GM19463 (cell line): ENCODE results near the gene ARL8A.
A peak's percentile ranks its signal among the peaks of the same experiment; 100 is the strongest.
"Not testable (repeated sequence)": the region's sequence is repeated elsewhere in the genome, so short reads cannot be mapped to it uniquely, and the experiment has no call there.

Experiments
- ATAC-seq: cut with Tn5 transposase; IDR thresholded peaks from one replicate; pipeline ENCODE4 v1.9.1; 2021; ENCODE audit warnings: mild to moderate bottlenecking, moderate library complexity; ENCODE audit not compliant: unreplicated experiment

ARL8A gene

GRCh38 chr1:202144402-202145067, at the start of gene ARL8A:
ARL8A (minus strand) TSS chr1:202144737; CDS start chr1:202144572, 165 bp downstream.
- ATAC-seq = peak; percentile 63

DNA sequence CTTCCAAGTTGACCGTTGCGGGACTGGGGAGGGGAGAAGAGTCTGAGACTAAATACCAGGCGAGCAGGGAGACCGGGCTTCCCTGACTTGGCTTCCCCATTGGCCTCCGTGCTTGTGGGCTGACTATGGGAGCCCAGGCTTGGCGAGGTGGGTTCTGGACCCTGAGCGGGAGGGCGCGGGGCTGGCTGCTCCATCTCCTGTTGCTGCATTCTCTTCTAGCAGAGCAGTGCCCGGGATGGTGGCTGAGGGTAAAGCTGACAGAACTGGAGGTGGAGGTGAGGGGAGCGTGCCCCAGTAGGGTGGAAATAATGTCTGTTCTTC, 49.8 kb upstream of the ARL8A start:
- ATAC-seq = no peak

DNA sequence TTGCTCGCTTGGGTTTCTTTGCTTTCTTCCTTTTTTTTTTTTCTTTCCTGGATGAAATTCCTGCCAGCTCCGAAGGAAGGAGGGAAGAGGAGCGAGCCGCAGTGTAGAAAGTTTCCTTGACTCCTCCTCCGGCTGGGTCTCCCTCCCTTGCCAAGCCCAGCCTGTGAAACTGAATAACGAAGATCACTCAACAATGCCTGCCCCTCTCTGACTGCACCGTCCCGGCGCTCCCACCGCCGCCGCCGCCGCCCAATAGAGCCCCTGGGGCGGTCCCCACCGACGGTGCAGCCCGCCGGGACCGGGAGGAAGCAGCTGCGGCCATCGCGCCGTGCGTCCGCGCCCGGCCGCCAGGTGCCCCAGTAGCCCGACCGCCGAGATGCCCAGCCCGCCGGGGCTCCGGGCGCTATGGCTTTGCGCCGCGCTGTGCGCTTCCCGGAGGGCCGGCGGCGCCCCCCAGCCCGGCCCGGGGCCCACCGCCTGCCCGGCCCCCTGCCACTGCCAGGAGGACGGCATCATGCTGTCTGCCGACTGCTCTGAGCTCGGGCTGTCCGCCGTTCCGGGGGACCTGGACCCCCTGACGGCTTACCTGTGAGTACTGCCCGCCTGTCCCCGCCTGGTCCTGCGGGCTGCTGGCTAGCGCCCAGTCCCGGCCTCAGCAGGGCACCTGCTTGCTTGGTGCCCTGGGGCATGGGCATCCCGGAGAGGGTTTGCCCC, 49.2 kb upstream of the ARL8A start, which contains the start of gene LGR6:
Gene LGR6, plus strand, starts transcription at position 186 of the 714 bp plus-strand sequence. Its CDS starts 191 bp downstream, at position 377.
- no peak for ATAC-seq

- ATAC-seq = no peak
These were observed 48.5 kb upstream of the ARL8A start for GRCh38 chr1:202192770-202193613.

GRCh38 chr1:202191391-202191790, 46.9 kb upstream of the ARL8A start:
- not testable (repeated sequence) for ATAC-seq

DNA sequence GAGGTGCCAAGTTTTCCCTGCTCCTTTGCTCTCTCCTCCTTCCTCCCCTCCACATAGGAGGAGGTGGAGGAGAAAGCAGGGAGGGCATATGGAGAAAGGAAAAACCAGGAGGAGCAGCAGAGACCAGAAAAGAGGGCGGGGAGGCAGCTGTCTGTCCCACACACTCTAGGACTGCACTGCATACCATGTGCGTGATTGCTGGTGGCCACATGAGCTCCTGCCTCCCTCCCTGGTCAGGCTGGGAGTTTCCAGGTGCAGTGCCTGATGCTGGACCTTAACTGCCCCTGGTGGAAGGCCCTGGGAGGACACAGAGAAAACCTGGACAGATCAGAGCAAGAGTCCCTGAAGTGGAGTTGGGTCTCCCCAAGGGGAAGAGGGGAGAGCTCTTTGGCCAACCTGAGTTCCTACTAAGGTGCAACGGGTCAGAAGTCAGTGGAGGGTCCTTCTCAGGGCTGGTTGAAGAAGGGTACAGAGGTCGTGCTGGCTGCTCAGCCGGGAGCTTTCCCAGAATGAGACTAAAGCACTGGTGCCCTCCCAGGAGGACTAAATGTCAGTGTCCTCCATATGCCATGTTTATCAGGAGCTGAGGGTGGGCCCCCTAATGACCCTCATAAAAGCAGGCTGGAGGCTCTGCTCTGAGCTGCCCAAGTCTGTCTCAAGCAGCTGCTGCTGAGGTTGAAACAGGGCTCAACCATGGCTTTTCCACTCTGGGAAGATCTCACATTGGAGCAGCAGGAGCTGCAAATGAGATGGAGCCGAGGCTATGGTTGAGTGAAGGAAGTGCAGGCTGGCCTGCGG, 45.6 kb upstream of the ARL8A start:
- ATAC-seq = no peak

GRCh38 chr1:202189001-202189790, 44.7 kb upstream of the ARL8A start:
- ATAC-seq = no peak

GRCh38 chr1:202187697-202188407, 43.3 kb upstream of the ARL8A start:
- no peak for ATAC-seq

DNA sequence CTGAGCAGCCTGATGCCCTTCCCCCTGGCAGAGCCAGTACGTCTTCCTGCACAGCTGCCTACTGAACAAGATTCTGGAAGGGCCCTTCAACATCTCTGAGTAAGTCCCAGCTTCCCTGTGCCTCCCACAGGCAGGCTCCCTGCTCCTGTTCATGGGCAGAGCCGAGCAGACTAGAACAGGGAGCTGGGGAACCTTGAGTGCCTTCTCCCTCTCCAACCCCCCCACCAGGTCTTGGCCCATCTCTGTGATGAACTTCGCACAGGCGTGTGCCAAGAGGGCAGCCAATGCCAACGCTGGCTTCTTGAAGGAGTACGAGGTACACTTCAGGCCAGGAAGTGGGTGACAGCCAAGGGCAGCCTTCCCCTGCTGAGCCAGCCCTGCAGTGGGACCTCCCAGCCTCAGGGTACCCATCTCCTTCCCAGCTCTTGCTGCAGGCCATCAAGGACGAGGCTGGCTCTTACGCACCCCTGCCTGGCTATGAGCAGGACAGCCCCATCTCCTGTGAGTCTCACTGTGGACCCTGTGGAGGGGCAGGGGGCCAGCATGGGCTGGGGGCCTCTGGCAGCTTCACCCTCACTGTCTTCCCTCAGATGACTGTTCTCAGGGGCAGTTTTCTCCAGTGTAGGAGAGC, 42.6 kb upstream of the ARL8A start:
- ATAC-seq = no peak

GRCh38 chr1:202186327-202186726, 41.8 kb upstream of the ARL8A start:
- ATAC-seq = no peak

- ATAC-seq = peak; percentile 57
These were observed 40.4 kb upstream of the ARL8A start for GRCh38 chr1:202184750-202185460.

- ATAC-seq = no peak
These were observed 37.7 kb upstream of the ARL8A start for GRCh38 chr1:202182040-202182877.

DNA sequence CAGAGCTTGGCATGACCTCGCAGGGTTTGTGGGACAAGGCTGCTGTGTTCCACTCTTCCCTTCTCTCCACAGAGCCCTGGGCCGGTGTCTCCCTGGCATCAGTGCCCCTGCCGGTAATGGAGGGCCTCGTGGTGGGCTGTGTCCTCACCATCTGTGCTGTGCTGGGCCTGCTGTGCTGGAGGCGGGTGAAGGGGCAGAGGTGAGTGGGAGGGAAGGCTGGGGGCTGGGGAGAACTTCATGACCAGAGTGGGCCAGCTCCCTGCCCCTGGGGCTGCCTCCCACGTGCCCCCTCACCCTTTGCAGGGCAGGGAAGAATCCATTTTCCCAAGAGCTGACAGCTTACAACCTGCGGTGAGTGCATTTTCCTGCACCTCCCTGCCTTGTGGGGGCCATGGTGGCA, 37.0 kb upstream of the ARL8A start:
- no peak for ATAC-seq

GRCh38 chr1:202180751-202181139, 36.2 kb upstream of the ARL8A start:
- not testable (repeated sequence) for ATAC-seq

GRCh38 chr1:202179828-202180750, 35.6 kb upstream of the ARL8A start:
- ATAC-seq = no peak
